CD4-positive, CD25-positive, alpha-beta regulatory T cell (primary cell): ENCODE results near the gene DENND11. TPM values are rescaled to one million over a fixed set of nuclear protein-coding genes. Genes with fewer than 3 reads are reported as not detected.

Experiments used
- ATAC-seq, 2 donors: fragments of 150-1000 bp; cut with Tn5 transposase; one replicate each; pipeline ENCODE4 v1.10.0; 2021; ENCODE audit warnings: low read depth in 2 of 2, moderate number of reproducible peaks in 2 of 2, moderate library complexity in 1 of 2
- DNase-seq, 3 donors: peaks; one replicate each; pipeline versions ENCODE4 v3.0.0 to v3.0.0-alpha.2; 2012 to 2022; ENCODE audit warnings: mixed read lengths in 1 of 3
- H3K27ac ChIP-seq: one replicate; pipeline ENCODE4 v1.7.0; 2013; ENCODE audit warnings: mild to moderate bottlenecking, low read length; ENCODE audit not compliant: insufficient read depth, poor library complexity, severe bottlenecking
- H3K27me3 ChIP-seq: one replicate; pipeline ENCODE4 v1.7.0; 2013; ENCODE audit warnings: low read length; ENCODE audit not compliant: control insufficient read depth, insufficient read depth
- H3K36me3 ChIP-seq: one replicate; pipeline ENCODE4 v1.7.0; 2013; ENCODE audit warnings: mild to moderate bottlenecking, low read length, moderate library complexity; ENCODE audit not compliant: control insufficient read depth, insufficient read depth
- H3K4me1 ChIP-seq: 2 replicates; pipeline ENCODE4 v1.7.0; 2013; ENCODE audit warnings: mild to moderate bottlenecking, low read length; ENCODE audit not compliant: insufficient read depth, control insufficient read depth, poor library complexity, severe bottlenecking
- H3K4me3 ChIP-seq: one replicate; pipeline ENCODE4 v1.7.0; 2013; ENCODE audit warnings: low read depth, mild to moderate bottlenecking, low read length, moderate library complexity
- H3K9me3 ChIP-seq, 2 experiments: 1 replicate in 1 of 2; 2 replicates in 1 of 2; pipeline ENCODE4 v1.7.0; 2013; ENCODE audit warnings: low read length in 2 of 2, mild to moderate bottlenecking in 1 of 2, moderate library complexity in 1 of 2; ENCODE audit not compliant: control insufficient read depth in 2 of 2
- H3K27ac Mint-ChIP-seq, 3 donors: one replicate each; pipeline ENCODE4 v1.8.0; 2020 to 2022; ENCODE audit warnings: mild to moderate bottlenecking in 3 of 3, mixed read lengths in 3 of 3, moderate library complexity in 2 of 3
- H3K27me3 Mint-ChIP-seq: one replicate; pipeline ENCODE4 v1.8.0; 2022; ENCODE audit warnings: mild to moderate bottlenecking, mixed read lengths
- H3K36me3 Mint-ChIP-seq: one replicate; pipeline ENCODE4 v1.8.0; 2020; ENCODE audit warnings: mixed read lengths
- H3K4me1 Mint-ChIP-seq, 4 donors: one replicate each; pipeline ENCODE4 v1.8.0; 2020 to 2022; ENCODE audit warnings: mixed read lengths in 4 of 4, mild to moderate bottlenecking in 1 of 4
- H3K4me3 Mint-ChIP-seq, 4 donors: one replicate each; pipeline ENCODE4 v1.8.0; 2020 to 2022; ENCODE audit warnings: mild to moderate bottlenecking in 4 of 4, mixed read lengths in 4 of 4, moderate library complexity in 3 of 4
- H3K9me3 Mint-ChIP-seq, 7 donors: one replicate each; pipeline ENCODE4 v1.8.0; 2020 to 2022; ENCODE audit warnings: mixed read lengths in 7 of 7, mild to moderate bottlenecking in 3 of 7, moderate library complexity in 2 of 7
- polyA plus RNA-seq, 4 donors: library from polyadenylated mRNA; unstranded; fragments of 300-500 nt; fragmentation: Illumina TruSeq; gene quantifications; one replicate each; pipeline ENCODE4 v1.2.3, GENCODE V29; 2021
- total RNA-seq: library from RNA; stranded (reverse); gene quantifications from one replicate; pipeline ENCODE4 v1.2.3, GENCODE V29; 2022

The DENND11 gene
- total and polyA plus RNA-seq, 5 donors from 2014 or later, result 10.8 to 47.7 (median 11.2) TPM

DNA sequence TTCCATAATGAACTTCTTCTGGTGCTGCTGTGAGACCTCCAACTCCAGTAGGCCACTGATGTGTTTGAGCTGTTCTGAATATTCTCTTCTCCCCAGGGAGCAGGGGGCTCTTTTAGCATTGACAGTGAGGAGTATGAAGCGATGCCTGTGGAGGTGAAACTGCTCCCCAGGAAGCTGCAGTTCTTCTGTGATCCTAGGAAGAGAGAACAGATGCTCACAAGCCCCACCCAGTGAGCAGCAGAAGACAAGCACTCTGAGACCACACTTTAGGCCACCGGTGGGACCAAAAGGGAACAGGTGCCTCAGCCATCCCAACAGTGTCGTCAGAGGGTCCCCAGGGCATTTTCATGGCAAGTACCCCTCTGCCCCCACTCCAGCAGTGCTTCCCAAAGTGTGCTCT, 49.3 kb downstream of the DENND11 start:
- DNase-seq, result no peak
- peaks cover 42% of the 10 kb centered on the region for H3K36me3 ChIP-seq
- no peak overlapping the region for H3K27ac ChIP-seq
- Mint-ChIP-seq H3K9me3 (no peaks in the 10 kb centered on the region), H3K27me3 (no peaks in the 10 kb centered on the region), H3K4me3 (no peak overlapping the region), H3K36me3 (peaks cover 16% of the 10 kb centered on the region), H3K4me1 (peaks cover 4 to 10% (median 6%) of the 10 kb centered on the region in 4 donors), H3K27ac (peak overlapping the region in 1 of 3 donors; percentile 48)
- H3K4me1 ChIP-seq, result no peaks in the 10 kb centered on the region
- H3K27me3 ChIP-seq, result no peaks in the 10 kb centered on the region
- ATAC-seq, result no peak
- no peaks in the 10 kb centered on the region for H3K9me3 ChIP-seq
- no peak overlapping the region for H3K4me3 ChIP-seq

Other genes with a start within 250 kb of the DENND11 start
- 28.6 TPM for gene AGK, start 150.8 kb downstream of the DENND11 start, total RNA-seq
- 10 to 100 TPM; 34.6 to 38.1 (median 35.3) TPM for gene AGK, start 150.8 kb downstream of the DENND11 start, polyA plus RNA-seq
- gene WEE2, start 6.2 kb upstream of the DENND11 start, total RNA-seq, result not detected
- not detected for gene WEE2, start 6.2 kb upstream of the DENND11 start, polyA plus RNA-seq
- gene SSBP1, start 36.2 kb upstream of the DENND11 start, total RNA-seq, result 77.4 TPM
- gene SSBP1, start 36.2 kb upstream of the DENND11 start, polyA plus RNA-seq, result 100 to 1,000 TPM; 286 to 331 (median 305) TPM
- 0.59 TPM for gene TAS2R3, start 61.9 kb upstream of the DENND11 start, total RNA-seq
- not detected for gene TAS2R3, start 61.9 kb upstream of the DENND11 start, polyA plus RNA-seq
- 0.32 TPM for gene TAS2R4, start 74.5 kb upstream of the DENND11 start, total RNA-seq
- not detected for gene TAS2R4, start 74.5 kb upstream of the DENND11 start, polyA plus RNA-seq
- gene TAS2R5, start 88.1 kb upstream of the DENND11 start, total RNA-seq, result 0.57 TPM
- under 1 TPM in 3 of 4 donors, not detected in 1; 0.15 to 0.30 (median 0.22) TPM for gene TAS2R5, start 88.1 kb upstream of the DENND11 start, polyA plus RNA-seq
- not detected for gene PRSS37, start 139.3 kb upstream of the DENND11 start, total RNA-seq
- gene PRSS37, start 139.3 kb upstream of the DENND11 start, polyA plus RNA-seq, result not detected
- gene OR9A4, start 214.2 kb upstream of the DENND11 start, total RNA-seq, result not detected
- gene OR9A4, start 214.2 kb upstream of the DENND11 start, polyA plus RNA-seq, result not detected
- not detected for gene CLEC5A, start 244.8 kb upstream of the DENND11 start, total RNA-seq
- not detected for gene CLEC5A, start 244.8 kb upstream of the DENND11 start, polyA plus RNA-seq